GM19035 (cell line): ENCODE data around the gene PHC2.
"Not testable (repeated sequence)": the region's sequence is repeated elsewhere in the genome, so short reads cannot be mapped to it uniquely, and the experiment has no call there.

Source experiments
- ATAC-seq: cut with Tn5 transposase; IDR thresholded peaks from one replicate; pipeline ENCODE4 v1.9.1; 2021; ENCODE audit not compliant: unreplicated experiment

PHC2 gene

GRCh38 chr1:33297911-33298622 lies 132.8 kb downstream of the PHC2 start:
- no peak for ATAC-seq

GRCh38 chr1:33296824-33297223 lies 134.1 kb downstream of the PHC2 start:
- no peak for ATAC-seq

DNA sequence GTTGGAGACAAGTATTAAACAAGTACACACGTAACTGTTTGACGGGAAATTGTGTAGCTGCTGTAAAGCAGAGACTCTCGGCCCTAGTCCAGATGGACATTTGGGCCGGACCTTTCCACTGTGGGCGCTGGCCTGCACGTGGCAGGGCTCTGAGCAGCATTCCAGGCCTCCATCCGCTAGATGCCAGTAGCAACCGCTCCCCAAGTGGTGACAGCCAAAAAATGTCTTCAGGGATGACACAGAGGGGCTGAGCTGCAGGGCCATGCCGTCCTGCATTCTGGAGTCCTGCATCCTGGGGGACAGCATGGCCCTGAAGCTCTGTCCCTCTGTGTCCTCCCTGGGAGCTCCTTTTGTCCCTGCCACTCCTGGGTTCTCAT lies 134.8 kb downstream of the PHC2 start:
- no peak for ATAC-seq

DNA sequence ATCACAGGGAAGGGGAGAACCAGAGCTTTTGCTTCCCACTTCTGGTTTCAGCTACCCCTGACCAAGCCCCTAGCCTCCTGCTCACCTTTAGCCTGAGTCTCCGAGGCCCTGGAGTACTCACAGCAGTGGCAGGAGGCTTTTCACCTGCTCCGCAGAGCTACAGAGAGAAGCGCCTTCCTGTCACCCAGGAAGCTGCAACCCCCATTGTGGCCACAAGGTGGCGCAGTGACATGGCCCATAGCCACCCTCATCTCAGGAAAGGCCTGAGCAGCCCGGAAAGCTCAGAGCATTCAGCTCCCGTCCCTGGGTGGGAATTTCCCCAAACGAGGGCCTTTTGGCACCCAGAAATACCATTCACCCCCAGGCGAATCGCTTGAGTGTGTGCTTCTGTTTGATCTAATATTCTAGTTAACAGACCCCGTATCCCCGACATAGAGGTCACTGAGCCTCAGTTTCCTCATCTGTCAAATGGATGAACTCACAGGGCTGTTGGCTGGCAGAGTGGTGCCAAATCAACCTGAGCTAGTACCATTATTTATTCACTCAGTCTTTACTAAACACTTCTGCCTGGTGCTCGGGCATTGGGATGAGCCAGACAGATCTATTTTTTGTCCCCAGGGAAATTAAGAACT lies 135.3 kb downstream of the PHC2 start:
- peak; percentile 82 for ATAC-seq

- no peak for ATAC-seq
Measured at GRCh38 chr1:33295023-33295422, 135.9 kb downstream of the PHC2 start.

DNA sequence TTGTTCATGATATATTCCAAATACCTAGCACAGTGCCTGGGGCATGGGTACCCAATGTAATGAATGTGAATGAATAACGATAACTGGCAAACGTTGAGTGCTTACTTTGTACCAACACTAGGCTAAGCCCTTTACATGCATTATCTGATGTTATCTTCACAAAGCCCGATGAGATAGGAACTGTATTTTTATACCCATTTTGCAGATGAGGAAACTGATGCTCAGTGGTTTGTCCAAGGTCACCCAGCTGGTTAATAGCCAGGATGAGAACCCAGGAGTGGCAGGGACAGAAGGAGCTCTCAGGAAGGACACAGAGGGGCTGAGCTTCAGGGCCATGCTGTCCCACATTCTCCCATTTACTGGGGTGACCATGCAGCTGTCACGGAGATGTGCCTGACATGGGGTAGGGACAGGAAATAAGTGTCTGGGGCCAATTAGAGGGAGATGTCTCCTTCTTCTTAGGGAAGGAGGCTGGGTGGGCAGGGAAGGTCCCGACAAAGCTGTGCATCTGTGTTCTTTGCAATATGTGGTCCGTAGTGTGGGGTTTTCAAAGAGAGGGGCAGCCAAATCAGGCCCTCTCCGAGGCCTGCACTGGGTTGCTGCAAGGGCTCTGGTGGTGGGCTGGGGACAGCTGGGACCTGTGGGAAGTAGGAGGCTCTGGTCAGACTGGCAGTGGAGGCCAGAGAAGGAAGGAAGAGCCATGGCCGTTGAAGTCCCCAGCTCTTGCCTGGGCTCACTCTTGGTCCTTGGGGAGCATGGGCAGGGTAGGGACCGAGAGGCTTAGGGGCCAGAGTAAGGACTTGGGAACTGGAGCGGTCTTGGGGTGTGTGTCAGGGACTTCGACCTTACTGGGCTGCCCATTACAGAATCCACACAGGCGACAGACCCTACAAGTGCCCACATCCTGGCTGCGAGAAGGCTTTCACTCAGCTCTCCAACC lies 136.6 kb downstream of the PHC2 start:
- ATAC-seq = no peak

DNA sequence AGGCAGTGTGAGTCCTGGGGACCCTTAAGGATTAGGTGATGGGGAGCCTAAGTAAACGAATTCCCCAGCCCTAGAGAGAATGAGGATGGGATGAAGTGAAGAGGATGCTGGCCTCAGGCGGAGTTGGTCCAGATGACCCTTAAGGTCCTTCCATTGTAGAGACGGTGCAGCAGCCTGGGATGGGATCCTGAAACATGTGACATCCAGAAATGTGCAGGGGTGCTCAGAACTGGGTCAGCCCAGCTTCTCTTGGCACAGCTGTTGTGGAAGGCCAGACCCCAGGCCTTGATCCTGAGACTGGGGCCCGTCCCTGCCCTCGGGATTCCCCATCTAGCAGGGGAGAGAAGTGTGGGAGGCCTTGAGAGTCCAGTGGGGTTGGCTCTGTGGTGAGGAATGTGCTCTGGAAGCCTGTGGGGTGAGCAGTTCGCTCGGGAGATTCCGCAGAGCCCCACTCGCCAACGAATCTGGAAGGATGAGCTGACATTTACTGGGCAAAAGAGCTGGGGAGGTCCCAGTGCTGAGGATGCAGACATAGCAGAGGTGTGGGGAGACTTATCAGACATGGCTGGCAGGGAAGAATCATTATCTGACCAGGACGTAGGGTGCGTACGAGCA lies 138.1 kb downstream of the PHC2 start:
- no peak for ATAC-seq

DNA sequence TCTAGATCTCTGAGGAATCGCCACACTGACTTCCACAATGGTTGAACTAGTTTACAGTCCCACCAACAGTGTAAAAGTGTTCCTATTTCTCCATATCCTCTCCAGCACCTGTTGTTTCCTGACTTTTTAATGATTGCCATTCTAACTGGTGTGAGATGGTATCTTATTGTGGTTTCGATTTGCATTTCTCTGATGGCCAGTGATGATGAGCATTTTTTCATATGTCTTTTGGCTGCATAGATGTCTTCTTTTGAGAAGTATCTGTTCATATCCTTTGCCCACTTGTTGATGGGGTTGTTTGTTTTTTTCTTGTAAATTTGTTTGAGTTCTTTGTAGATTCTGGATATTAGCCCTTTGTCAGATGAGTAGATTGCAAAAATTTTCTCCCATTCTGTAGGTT lies 140.3 kb downstream of the PHC2 start:
- ATAC-seq = not testable (repeated sequence)

DNA sequence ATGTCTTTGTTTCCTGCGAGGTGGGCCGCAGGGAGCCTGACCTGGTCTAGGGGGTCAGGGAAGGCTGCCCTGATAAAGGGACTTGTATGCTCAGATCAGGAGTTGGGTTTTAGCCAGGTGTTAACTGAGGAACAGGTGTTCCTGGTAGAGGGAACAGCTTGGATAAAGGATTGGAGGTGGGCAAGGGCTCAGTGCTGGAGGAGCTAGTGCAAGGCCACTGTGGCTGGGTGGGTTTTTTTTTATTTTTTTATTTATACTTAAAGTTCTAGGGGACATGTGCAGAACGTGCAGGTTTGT lies 141.1 kb downstream of the PHC2 start:
- ATAC-seq = no peak

DNA sequence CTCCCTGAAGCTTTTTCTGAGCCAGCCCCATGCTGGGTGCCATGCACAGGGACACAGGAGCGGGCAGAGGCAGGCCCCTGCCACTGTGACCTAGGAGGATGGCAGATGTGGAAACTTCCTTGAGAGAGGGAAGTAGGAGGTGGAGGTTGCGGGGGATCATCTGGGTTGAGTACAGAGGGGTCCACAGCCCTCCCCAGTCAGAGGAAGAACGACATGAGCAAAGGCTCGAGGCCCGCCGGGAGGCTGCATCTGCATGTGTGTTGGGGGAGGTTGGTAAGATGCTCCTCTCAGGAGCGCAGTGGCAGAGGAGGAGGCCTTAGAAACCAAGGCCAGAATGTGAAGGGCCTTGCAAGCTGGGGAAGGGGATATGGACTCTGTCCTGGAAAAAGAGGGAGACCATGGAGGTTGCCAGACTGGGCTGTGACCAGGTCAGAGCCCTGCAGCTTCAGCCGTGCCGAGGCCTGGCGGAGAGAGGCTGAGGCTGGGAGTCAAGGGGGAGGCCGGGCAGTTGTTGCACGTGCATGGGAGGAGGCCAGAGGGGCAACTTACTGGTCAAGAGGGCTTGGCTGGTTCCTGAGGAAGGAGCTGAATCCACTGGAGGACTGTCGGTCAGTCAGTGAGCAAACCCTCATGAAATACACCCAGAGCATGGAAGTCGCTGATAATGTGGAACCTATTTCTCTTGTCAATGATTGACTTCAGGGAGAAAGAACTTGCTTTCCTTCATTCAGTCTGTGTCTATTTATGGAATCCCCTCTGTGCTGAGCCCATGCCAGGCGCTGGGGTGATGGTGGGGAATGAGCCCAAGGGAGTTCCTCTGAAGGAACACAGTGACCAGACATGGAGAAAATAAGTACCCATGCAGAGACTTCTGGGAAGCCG lies 141.7 kb downstream of the PHC2 start:
- no peak for ATAC-seq

- ATAC-seq = no peak
Measured at GRCh38 chr1:33287317-33287716, 143.6 kb downstream of the PHC2 start.

GRCh38 chr1:33286451-33287185 lies 144.3 kb downstream of the PHC2 start:
- no peak for ATAC-seq

- no peak for ATAC-seq
Measured at GRCh38 chr1:33284049-33284448, 146.8 kb downstream of the PHC2 start.

- no peak for ATAC-seq
Measured at GRCh38 chr1:33282791-33283190, 148.1 kb downstream of the PHC2 start.

DNA sequence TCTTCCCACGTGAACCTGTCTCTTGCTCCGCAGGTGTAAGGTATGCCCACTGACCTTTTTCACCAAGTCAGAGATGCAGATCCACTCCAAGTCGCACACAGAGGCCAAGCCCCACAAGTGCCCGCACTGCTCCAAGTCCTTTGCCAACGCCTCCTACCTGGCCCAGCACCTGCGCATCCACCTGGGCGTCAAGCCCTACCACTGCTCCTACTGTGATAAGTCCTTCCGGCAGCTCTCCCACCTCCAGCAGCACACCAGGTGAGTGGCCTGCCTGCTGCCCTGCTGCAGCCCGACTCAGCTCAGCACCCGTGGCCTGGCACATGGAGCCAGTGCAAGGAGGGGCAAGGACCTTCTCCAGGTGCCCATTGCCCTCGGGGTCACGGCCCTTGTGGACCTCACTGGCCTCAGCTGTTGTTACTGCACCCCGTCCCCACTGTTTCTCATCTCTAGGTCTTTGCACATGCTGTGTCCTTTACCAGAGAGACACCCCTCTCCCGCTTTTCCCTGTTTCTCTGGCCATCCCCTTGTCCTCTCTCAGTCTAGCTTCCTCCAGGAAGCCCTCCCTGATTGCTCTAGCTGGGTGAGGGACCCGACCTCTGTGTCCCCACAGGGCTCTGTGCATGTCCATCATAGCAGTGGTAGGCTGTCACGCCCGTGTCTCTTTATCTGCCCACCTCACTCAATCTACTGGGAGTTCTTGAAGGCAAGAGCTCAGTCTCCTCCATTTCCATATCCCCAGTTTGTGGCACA lies 149.2 kb downstream of the PHC2 start:
- no peak for ATAC-seq

GRCh38 chr1:33280091-33280661 lies 150.7 kb downstream of the PHC2 start:
- no peak for ATAC-seq

GRCh38 chr1:33277488-33278084 lies 153.3 kb downstream of the PHC2 start:
- ATAC-seq = no peak

DNA sequence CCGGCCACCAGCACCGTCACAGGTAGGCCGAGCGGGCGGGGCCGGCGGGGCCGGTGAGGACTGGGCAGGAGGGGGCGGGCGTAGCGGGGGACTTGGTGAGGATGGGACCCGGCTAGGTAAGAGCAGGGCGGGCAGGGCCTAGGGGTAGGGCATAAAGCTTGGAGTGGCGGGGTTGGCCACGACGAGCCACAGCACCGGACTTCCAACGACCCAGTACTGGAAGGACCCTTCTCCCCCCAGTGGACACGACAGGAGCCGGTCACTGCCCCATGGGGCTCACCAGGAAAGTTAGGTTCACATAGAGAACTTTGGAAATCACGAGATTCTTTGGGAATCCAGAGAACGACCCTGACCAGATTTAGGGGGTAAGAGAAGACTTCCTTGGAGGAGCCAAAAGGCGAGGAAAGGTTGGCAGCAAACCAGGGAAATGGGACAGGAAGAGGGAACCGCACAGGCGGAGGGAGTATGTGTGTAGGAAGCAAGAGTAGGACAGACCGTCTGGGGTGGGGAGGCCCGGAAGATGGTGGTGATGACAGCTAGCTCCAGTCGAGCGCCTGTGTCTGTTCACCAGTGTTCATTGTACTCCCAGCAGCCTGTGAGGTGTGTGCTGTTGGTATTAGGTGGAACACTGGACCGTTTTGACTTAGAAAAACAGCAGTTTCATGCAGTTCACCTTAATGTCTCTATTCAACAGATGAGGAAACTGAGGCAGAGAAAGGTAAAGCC lies 154.2 kb downstream of the PHC2 start:
- ATAC-seq = no peak
